ENCODE results near the gene ADGRA3.

ADGRA3 gene

DNA sequence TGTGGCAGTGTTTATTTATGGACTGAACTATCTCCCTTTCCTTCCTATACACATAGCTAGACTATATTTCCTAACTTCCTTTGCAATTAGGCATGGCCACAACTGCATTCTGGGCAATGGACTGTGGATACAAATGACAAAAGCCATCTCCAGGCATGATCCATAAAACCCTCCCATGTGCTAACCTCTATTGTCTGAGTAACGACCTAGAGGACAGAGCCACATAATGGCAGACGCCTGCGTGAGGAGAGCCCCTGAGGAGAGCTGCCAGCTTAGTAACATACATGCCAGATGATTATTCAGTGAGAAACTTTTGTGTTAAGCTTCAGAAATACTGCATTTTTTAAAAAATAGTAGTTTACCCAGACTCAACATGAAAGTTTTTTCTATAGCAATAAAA, 142.9 kb downstream of the ADGRA3 start:
- no peak for DNase-seq (ENCODE audit: extremely low spot score)
- POLR2A ChIA-PET: no interaction called here
- no peak for TF ChIP-seq CTCF (IDR thresholded peaks at IDR 0.05; ENCODE audit: control extremely low read depth, extremely low read depth, low read depth, missing control alignments)
- CTCF ChIA-PET: interaction anchor here (1.0 to 2.0 kb wide), 3 partner anchors 16 to 585 kb away, joined by 3 to 7 read pairs (median 3); no protein-coding TSS in a partner anchor

- no peak for DNase-seq (ENCODE audit: extremely low spot score)
- no peak for TF ChIP-seq CTCF (IDR thresholded peaks at IDR 0.05; ENCODE audit: control extremely low read depth, extremely low read depth, low read depth, missing control alignments)
- POLR2A ChIA-PET: no interaction called here
- CTCF ChIA-PET: interaction anchor here (1.1 to 2.0 kb wide), 3 partner anchors 13 to 19 kb away, joined by 3 to 6 read pairs (median 3); no protein-coding TSS in a partner anchor
These were observed 145.8 kb downstream of the ADGRA3 start for GRCh38 chr4:22369901-22370562.

GRCh38 chr4:22363787-22364186, 152.1 kb downstream of the ADGRA3 start:
- CTCF ChIA-PET: no interaction called here
- TF ChIP-seq CTCF (IDR thresholded peaks at IDR 0.05; ENCODE audit: control extremely low read depth, extremely low read depth, low read depth, missing control alignments): no peak
- no peak for DNase-seq (ENCODE audit: extremely low spot score)
- POLR2A ChIA-PET: no interaction called here

GRCh38 chr4:22363036-22363435, 152.8 kb downstream of the ADGRA3 start:
- ChIA-PET CTCF (no interaction called here), POLR2A (no interaction called here)
- TF ChIP-seq CTCF (IDR thresholded peaks at IDR 0.05; ENCODE audit: control extremely low read depth, extremely low read depth, low read depth, missing control alignments): no peak
- no peak for DNase-seq (ENCODE audit: extremely low spot score)

DNA sequence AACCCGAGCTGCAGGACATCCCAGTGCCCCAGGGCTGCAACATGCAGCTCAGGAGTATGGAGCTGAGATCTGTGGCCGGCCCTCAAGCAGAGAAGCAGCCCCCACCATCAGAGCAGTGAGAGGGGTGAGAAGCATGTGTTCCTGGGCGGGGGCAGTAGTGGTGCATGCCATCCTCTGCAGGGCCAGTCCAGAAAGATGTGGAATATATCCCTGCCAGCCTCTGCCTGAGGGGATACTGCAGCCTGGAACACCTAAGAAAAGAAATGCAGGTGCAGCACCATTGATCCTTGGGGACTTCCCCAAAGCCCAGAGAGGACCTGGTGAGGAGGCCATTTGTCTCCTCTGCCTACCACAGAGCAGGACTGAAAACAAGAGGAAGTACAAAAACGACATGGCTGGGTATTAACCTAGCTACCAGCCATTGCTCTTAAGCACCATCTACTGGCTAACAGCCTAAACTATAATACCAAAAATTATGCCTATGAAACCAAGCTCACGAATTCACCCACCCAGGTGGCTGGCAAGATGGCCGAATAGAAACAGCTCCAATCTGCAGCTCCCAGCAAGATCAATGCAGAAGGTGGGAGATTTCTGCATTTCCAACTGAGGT, 158.8 kb downstream of the ADGRA3 start:
- POLR2A ChIA-PET: no interaction called here
- DNase-seq (ENCODE audit: extremely low spot score): peak; percentile 14
- CTCF ChIA-PET: interaction anchor here (1.1 to 2.1 kb wide), 4 partner anchors 13 to 568 kb away, joined by 3 to 9 read pairs (median 3); no protein-coding TSS in a partner anchor
- no peak for TF ChIP-seq CTCF (IDR thresholded peaks at IDR 0.05; ENCODE audit: control extremely low read depth, extremely low read depth, low read depth, missing control alignments)

DNA sequence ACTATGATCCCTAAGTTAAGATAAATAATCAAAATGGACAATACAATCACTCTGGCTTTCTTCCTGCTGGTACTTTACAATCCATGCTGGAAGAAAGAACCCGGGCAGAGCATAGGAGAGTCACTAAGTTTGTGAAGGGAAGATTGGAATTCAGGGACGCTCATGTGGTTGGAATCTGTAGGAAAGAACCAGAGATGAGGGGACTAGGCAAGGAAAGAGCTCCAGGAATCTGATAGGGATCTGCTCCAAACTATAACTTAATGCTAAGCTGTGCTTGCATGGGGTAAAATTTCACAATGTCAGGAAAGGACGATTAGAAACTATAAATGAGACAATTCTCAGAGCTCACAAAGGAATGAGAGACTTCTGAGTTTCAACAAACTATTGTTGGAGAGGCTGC, 167.5 kb downstream of the ADGRA3 start:
- no peak for TF ChIP-seq CTCF (IDR thresholded peaks at IDR 0.05; ENCODE audit: control extremely low read depth, extremely low read depth, low read depth, missing control alignments)
- ChIA-PET POLR2A (no interaction called here), CTCF (no interaction called here)
- DNase-seq (ENCODE audit: extremely low spot score): no peak
